IMR-90 (cell line): ENCODE results near the gene SETD2.
"Not testable (repeated sequence)": the region's sequence is repeated elsewhere in the genome, so short reads cannot be mapped to it uniquely, and the experiment has no call there.

ENCODE experiments used
- CTCF ChIP-seq: conservative IDR thresholded peaks from 2 replicates; pipeline ENCODE4 v1.5.1; 2012; ENCODE audit warnings: mild to moderate bottlenecking, low read depth, low read length, improper control_type of control experiment
- MAFK ChIP-seq: IDR thresholded peaks from 2 replicates; pipeline ENCODE4 v1.6.1; 2012; ENCODE audit warnings: low read depth, low read length, improper control_type of control experiment
- MAZ ChIP-seq: IDR thresholded peaks from 2 replicates; pipeline ENCODE4 v1.6.1; 2012; ENCODE audit warnings: low read depth, mild to moderate bottlenecking, low read length, improper control_type of control experiment, moderate library complexity, borderline replicate concordance
- MXI1 ChIP-seq: IDR thresholded peaks from 2 replicates; pipeline ENCODE4 v1.6.1; 2012; ENCODE audit warnings: low read depth, mild to moderate bottlenecking, low read length, moderate library complexity, borderline replicate concordance
- POLR2A ChIP-seq: IDR thresholded peaks from 2 replicates; pipeline ENCODE4 v1.6.1; 2012; ENCODE audit warnings: mild to moderate bottlenecking, low read depth, low read length
- RFX5 ChIP-seq: IDR thresholded peaks from 2 replicates; pipeline ENCODE4 v1.8.0; 2012; ENCODE audit warnings: low read depth, mild to moderate bottlenecking, low read length, moderate library complexity
- TF ChIP-seq, protein P1 (sequence below): fragments of 150-350 bp; IDR thresholded peaks from 2 replicates; pipeline ENCODE4 v1.6.1; 2017; ENCODE audit warnings: mild to moderate bottlenecking, antibody characterized with exemption, low read length, low read depth

GRCh38 chr3:47140973-47141461 lies 22.9 kb downstream of the SETD2 start:
- not testable (repeated sequence) for TF ChIP-seq POLR2A, CTCF, MXI1, MAFK, RFX5, MAZ
- TF ChIP-seq, protein P1, sequence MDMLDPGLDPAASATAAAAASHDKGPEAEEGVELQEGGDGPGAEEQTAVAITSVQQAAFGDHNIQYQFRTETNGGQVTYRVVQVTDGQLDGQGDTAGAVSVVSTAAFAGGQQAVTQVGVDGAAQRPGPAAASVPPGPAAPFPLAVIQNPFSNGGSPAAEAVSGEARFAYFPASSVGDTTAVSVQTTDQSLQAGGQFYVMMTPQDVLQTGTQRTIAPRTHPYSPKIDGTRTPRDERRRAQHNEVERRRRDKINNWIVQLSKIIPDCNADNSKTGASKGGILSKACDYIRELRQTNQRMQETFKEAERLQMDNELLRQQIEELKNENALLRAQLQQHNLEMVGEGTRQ = not testable (repeated sequence)
